ENCODE results near the gene SLC2A1.

Gene SLC2A1

DNA sequence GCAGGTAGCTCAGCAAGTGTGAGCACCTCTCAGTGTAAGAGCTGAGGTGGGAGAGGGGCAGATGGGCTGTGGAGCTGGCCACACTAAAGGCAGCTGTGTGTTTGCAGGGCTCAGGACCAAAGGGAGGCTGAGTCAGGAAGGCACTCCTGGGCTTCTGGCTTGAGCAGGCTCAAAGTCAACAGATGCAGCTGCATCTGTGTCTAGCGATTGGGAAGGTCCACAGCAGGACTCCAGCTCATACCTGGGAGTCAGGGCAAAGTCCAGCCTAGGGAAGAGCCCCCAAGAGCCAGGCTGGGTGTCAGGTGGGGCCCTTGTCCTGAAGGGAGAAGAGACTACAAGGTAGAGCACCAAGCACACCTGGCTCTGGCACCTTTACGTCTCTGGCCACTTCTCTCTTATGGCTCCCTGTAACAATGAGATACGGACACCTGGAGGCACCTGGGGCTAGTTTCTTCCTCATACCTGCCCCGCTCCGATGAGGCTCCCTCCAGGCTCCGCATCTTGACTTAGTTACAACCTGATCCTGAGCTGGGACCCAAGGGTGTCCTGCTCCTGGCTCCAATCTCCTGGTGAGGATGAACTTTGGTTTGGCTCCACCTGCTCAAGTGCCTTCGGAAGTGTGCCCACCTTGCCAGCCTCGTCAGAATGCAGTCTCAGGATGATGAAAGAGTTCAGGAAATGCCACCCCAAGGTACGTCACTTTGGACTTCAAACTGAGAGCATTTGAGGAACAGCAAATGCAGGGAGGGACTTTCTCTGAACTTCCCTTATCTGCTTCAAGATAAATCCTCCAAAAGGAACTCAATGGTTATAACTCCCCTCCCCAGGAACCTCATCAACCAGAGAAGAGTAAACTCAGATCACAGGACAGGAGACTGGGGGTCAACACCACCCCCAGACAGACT is 21.5 kb upstream of the SLC2A1 start:
- DNase-seq: no peak

DNA sequence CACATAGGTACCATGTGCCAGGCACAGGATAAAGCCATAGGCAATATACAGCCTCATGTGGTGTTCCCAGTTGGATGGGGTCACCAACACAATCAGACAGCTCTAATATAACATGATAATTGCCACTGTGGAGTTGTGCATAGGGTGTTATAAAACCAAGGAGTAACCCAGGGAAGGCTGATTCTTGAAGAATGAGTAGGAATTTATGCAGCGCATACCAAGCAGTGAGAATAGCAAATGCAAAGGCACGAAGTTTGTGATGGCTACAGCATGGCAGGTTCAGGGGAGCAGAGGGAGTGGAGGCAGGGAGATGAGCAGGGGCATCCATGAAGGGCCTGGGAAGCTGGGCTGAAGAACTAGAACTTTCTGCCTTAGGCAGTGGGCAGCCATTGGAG is 20.4 kb upstream of the SLC2A1 start:
- DNase-seq: no peak

GRCh38 chr1:42978317-42979035 is 19.8 kb upstream of the SLC2A1 start:
- DNase-seq: no peak

- DNase-seq: no peak
Observed at GRCh38 chr1:42977653-42978052, 19.0 kb upstream of the SLC2A1 start.

DNA sequence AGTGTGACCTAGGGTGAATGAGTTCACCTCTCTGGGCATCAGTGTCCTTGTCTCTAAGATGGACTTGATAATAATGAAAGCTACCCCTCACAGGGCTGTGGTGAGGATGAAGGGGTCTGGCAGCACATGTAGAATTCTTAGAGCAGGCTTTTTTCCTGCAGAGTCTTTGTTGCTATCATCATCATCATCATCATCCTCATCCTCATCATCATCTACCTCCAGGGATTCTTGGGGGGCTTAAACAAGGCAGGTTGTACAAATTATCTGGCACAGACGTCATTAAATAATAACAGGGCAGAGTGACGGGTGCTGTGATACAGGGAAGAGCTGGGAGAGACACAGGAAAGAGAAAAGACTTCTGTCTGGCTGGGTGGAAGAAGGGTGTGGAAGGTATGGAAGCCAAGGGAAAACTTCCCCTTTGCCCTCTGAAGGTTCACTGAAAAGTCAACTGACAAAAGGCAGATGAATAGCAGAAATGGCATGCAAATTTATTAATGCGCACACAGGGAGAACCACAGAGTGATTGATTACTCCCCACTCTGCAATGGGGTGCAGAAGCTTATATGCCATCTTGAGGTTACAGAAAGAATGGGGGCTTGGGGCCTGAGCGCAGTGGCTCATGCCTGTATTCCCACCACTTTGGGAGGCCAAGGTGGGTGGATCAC is 17.0 kb upstream of the SLC2A1 start:
- DNase-seq: no peak

- no peak for DNase-seq
Observed at GRCh38 chr1:42974767-42975437, 16.2 kb upstream of the SLC2A1 start.

GRCh38 chr1:42973799-42974198 is 15.1 kb upstream of the SLC2A1 start:
- DNase-seq: no peak

- DNase-seq: no peak
Observed at GRCh38 chr1:42973286-42973685, 14.6 kb upstream of the SLC2A1 start.

DNA sequence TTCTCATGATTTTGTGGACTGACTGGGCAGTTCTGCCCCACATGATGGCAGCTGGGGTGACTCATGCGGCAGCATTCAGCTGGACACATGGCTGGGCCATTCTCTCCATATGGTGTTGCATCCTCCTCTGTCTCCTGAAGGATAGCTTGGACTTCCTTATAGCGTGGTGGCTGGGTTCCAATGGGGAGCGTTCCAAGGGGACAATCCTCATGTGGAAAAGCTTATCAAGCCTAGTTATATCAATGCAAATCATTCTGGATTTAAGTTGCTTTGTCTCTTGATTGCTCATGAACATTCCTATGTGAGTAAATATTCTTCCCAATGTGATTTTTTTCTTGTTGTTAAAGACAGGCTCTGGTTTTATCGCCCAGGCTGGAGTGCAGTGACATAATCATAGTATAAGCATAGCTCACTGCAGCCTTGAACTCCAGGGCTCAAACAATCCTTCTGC is 13.2 kb upstream of the SLC2A1 start:
- DNase-seq: no peak

GRCh38 chr1:42970143-42970542 is 11.5 kb upstream of the SLC2A1 start:
- no peak for DNase-seq

GRCh38 chr1:42968654-42969053 is 10.0 kb upstream of the SLC2A1 start:
- no peak for DNase-seq

- DNase-seq: no peak
Observed at GRCh38 chr1:42966688-42967612, 8.3 kb upstream of the SLC2A1 start.

- DNase-seq: no peak
Observed at GRCh38 chr1:42965378-42965777, 6.7 kb upstream of the SLC2A1 start.

DNA sequence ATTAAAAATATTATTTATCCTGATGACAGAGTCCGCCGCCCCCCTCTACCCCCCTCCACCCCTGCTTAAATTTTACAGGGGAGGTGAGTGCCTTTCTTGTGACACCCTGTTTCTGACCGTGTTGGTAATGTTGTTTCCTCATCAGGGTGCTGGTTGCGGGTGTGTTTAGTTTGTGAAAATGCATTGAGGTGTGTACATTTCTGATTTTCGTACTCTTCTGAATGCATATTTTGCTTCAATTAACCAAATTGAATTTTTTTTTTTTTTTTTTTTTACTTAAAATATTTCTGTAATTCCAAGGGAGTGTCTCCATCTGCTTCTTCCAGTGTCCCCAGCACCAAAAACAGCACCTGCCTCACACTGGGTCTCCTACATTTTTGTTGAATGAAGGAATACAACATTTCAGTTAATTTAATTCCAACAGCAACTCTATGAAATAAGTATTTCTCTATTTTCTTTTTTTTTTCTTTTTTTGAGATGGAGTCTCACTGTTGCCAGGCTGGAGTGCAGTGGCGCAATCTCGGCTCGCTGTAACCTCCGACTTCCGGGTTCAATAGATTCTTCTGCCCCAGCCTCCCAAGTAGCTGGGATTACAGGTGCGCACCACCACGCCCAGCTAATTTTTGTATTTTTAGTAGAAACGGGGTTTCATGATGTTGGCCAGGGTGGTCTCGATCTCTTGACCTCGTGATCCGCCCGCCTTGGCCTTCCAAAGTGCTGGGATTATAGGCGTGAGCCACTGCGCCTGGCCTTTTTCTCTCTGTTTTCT is 5.6 kb upstream of the SLC2A1 start:
- no peak for DNase-seq

DNA sequence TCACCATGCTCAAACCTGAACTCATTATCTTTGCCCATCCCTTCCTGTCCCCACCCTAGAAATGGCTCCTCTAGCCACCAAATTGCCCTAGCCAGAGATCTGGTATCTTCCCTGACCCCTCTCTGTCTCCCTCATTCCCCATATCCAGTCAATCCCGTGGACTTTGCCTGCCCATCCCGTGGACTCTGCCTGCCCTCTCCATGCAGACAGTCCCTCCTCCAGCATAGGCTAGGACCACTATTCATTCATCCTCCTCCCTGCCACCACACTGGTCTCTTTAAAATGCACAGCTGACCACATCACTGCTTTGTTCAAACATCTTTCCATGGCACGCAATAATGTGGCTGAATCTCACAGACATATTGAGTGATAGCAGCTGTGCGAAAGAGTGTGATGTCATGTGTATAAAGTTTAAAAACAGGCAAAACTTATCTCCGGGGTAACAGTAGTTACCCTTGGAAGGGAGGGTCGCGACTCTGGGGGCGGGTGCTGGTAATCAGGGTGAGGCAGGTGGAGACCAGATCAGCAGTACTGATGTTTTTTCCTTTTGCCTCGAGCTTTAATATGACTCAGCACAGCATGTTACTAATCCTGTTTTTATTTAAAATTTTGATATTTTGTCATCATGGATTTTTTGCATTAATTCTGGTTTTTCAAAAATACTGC is 4.8 kb upstream of the SLC2A1 start:
- no peak for DNase-seq

GRCh38 chr1:42962641-42963377 is 4.1 kb upstream of the SLC2A1 start:
- DNase-seq: no peak

DNA sequence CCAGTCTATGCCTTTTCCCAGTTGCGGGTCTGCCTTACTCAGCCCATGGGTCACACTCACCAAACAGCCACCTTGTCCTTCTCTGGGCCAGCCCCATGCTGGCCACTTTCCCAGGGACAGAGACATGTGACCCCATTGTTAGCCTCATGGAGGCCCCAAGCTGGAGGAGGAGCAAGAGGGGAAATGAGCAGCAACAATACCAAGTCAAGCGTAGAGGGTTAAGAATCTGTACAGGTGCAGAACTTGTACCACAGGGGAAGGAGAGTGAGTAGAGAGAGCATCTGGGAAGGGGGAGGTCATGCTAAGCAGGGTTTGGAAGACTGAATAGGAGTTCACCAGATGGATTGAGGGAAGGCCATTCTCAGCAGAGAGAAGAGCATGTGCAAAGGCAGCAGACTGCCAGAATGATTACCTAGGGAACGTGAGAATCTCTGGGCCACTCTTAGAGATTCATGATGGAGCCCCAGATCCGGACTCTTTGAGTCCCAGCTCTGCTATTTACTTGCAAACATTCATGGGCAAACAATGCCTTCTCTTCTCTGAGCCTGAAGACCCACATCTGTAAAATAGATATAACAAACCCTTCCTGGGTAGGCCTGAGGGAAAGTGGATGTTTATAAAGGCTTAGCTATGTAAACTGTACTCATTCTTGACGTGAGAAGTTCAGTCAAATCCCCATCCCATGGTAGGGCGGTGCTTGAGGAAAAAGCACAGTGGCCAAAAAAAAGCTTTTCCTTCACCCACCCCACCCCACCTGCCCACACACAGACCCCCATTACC is 2.8 kb upstream of the SLC2A1 start:
- DNase-seq: no peak

DNA sequence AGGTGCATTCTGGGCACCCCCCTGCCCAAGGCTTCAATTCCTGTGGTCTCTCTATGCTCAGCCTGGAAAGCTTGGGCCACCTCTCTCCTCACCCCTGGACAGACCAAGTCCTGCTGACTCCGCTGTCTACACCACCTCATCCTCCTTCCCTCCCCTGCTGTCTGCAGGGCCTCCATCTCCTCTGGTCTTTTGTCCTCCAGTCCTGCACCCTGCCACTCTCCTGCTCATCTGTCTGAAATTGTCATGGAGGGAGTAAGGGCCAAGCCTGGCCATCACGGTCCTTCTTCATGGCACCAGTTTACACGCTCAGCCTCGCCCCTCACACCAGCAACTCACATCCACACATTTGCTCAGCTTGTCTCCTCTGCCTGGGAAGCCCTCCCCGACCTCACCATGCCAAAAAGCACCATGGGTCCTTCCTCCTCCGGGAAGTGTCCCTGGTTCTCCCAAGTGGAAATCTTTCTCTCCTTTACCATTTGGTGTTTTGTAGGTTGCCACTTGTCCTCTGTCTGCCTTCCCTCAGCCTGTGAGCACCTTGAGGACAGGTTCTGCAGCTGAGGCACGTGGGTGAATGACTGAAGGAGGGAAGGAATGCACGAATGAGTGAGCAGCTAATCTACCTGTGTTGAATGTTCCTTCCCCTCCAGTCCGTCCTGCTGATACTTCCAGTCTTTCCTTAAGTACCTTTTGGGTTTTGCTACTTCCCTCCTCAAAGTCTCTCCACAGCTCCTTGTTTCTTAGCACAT is 2.1 kb upstream of the SLC2A1 start:
- DNase-seq: no peak

DNA sequence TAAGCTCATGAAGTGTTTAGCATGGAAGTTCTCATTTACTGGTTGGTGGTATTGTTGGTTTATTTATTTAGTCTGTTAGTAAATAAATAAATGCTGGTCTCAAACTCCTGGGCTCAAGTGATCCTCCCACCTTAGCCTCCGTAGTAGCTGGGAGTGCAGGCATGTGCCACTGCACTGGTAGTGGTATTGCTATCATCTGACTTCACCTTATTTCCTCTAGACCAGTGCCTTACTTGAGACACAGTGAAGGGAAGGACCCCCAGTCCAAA is 1.4 kb upstream of the SLC2A1 start:
- no peak for DNase-seq
